ENCODE results near the gene NISCH. TPM values are rescaled to one million over a fixed set of nuclear protein-coding genes. Genes with fewer than 3 reads are reported as not detected.
"Not testable (repeated sequence)": the region's sequence is repeated elsewhere in the genome, so short reads cannot be mapped to it uniquely, and the experiment has no call there.

The NISCH gene
- total RNA-seq, 1 experiment from 2014 or later = 62.2 TPM

DNA sequence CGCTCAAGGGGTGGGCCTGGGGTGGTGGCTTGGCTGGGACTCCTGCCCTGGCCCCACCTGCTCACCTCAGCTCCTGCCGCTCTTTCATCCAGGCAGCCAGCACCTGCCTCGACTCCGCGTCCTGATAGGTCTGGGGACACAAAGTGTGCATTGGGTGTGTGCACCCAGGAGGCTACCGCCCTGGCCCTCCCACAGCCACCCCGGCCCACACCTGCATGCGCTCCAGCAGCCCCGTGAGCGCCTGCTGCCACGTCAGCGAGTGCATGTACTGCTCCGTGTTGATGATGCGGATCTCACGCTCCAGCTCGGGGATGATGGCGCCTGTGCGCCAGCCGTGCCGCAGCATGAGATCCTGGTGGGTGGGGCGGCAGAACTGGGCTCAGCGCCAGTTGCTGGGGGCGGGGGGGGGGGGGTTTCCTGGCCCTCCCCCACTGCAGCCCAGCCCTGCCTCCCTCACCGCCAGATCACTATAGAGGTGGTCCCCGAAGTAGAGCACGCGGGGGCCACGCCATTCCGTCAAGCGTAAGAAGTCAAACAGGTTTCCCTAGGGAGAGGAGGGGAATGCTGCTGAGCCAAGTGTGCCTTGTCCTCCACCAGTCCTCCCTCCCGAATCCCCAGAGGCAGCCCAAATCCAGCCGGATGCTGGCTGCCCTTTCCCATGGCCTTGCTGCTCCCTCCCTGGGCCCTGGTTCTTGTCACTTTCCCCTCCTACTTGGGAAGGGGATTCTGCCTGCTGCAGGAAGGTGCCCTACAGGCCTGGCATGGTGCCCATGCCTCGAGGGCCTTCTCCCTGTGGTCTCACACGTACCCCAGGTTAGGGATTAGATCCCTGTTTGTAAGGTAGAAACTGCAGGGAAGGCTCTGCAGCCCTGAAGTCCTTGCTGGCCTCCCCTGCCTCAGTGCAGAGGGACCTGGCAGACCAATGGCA is 69.6 kb downstream of the NISCH start:
- TF ChIP-seq, protein P1, sequence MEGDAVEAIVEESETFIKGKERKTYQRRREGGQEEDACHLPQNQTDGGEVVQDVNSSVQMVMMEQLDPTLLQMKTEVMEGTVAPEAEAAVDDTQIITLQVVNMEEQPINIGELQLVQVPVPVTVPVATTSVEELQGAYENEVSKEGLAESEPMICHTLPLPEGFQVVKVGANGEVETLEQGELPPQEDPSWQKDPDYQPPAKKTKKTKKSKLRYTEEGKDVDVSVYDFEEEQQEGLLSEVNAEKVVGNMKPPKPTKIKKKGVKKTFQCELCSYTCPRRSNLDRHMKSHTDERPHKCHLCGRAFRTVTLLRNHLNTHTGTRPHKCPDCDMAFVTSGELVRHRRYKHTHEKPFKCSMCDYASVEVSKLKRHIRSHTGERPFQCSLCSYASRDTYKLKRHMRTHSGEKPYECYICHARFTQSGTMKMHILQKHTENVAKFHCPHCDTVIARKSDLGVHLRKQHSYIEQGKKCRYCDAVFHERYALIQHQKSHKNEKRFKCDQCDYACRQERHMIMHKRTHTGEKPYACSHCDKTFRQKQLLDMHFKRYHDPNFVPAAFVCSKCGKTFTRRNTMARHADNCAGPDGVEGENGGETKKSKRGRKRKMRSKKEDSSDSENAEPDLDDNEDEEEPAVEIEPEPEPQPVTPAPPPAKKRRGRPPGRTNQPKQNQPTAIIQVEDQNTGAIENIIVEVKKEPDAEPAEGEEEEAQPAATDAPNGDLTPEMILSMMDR (IDR thresholded peaks at IDR 0.05; ENCODE audit: insufficient read depth in 1 of 2, low read depth in 1 of 2, low read length in 1 of 2, severe bottlenecking in 1 of 2, unreplicated experiment in 1 of 2) = no peak
- BruUV-seq (replicated peaks) = TSS peak; percentile 41

DNA sequence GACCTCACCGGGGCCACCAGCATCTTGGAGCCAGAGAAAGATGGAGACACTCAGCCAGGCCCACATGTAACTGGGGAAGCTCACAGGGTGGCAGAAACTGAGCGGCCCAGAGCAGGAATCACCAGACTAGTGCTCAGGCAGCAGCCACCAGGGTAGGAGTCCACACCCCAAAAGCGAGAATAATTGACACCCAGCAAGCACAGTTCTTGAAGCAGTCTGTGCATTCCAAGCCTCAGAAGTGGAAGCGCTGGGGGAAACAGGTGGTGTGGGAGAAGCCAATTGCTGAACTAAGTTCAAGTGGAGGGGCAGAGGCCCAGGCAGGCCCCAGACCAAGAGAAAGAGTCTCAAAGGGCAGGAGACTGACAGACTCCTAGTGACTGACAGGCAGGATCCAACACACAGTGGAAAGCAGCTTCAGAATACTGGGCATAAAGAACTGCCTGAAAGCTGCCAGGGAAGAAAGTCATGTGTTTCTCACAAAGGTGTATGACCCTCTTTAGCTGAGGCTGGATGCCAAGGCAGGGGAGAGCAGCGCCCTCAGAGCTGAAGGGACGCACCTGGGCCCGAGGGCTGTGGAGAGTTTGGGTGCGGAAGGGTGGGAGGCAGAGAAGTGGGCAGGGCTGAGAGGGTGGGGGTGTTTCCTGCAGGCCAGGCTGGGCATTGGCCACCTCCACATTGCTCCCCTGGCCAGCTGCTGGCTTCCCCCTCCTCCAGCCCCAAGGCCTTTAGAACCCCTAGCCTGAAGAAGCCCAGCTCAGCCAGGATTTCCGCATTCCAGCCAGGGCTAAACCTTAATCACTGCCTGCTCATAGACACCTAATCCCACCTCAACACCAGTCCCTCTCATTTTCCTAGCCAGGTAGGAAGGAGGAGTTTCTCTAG is 70.5 kb downstream of the NISCH start:
- peaks cover 5% of the 10 kb centered on the region for H3K36me3 ChIP-seq (ENCODE audit: control insufficient read depth, insufficient read depth, low read length)
- intact Hi-C loops (cut with micrococcal nuclease; ENCODE audit: unreplicated experiment) = no loop called here
- DNase-seq = no peak

More for the DNA sequence above, 69.6 kb downstream of the NISCH start:
- Histone ChIP-seq H3K36me3 (ENCODE audit: control insufficient read depth, insufficient read depth, low read length) (peaks cover 5% of the 10 kb centered on the region), H3K27me3 (replicated peaks; ENCODE audit: control insufficient read depth, insufficient read depth, low read length) (no peaks in the 10 kb centered on the region), H3K4me3 (ENCODE audit: low read depth, low read length) (no peak overlapping the region), H3K9me3 (no peaks in the 10 kb centered on the region), H3K4me1 (peaks cover 5% of the 10 kb centered on the region; the same call in 1 of the 2 replicates)
- Mint-ChIP-seq H3K36me3 (ENCODE audit: insufficient read depth, unreplicated experiment) (peaks cover 49% of the 10 kb centered on the region), H3K4me3 (ENCODE audit: unreplicated experiment) (no peak overlapping the region), H3K27me3 (ENCODE audit: insufficient read depth, unreplicated experiment) (no peaks in the 10 kb centered on the region), H3K27ac (ENCODE audit: unreplicated experiment) (no peak overlapping the region), H3K4me1 (ENCODE audit: low read depth, unreplicated experiment) (no peaks in the 10 kb centered on the region), H3K9me3 (ENCODE audit: unreplicated experiment) (no peaks in the 10 kb centered on the region)
- intact Hi-C loops (cut with micrococcal nuclease; ENCODE audit: unreplicated experiment) = no loop called here
- POLR2A ChIA-PET = no interaction called here
- CTCF ChIA-PET = no interaction called here
- no peak for DNase-seq

DNA sequence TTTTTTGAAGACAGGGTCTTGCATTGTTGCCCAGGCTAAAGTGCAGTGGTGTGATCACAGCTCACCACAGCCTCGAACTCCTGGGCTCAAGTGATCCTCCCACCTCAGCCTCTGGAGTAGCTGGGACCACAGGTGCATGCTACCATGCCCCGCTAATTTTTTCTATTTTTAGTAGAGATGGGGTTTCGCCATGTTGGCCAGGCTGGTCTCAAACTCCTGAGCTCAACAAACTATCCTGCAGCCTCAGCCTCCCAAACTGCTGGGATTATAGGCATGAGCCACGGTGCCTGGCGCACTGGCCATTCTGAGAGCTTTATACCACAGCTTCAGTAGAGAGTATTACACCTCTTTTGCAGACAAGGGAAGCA is 71.3 kb downstream of the NISCH start:
- peaks cover 51% of the 10 kb centered on the region for H3K36me3 Mint-ChIP-seq (ENCODE audit: insufficient read depth, unreplicated experiment)
- H3K4me1 Mint-ChIP-seq (ENCODE audit: low read depth, unreplicated experiment); H3K27me3 ChIP-seq (replicated peaks; ENCODE audit: control insufficient read depth, insufficient read depth, low read length); H3K4me1 ChIP-seq; H3K4me3 Mint-ChIP-seq (ENCODE audit: unreplicated experiment); CTCF ChIA-PET; H3K36me3 ChIP-seq (ENCODE audit: control insufficient read depth, insufficient read depth, low read length); H3K27ac Mint-ChIP-seq (ENCODE audit: unreplicated experiment); H3K27me3 Mint-ChIP-seq (ENCODE audit: insufficient read depth, unreplicated experiment); DNase-seq; H3K9me3 ChIP-seq; H3K9me3 Mint-ChIP-seq (ENCODE audit: unreplicated experiment); intact Hi-C loops (cut with micrococcal nuclease; ENCODE audit: unreplicated experiment); BruUV-seq (replicated peaks); H3K4me3 ChIP-seq (ENCODE audit: low read depth, low read length): not testable (repeated sequence)
- POLR2A ChIA-PET = interaction anchor here (1.5 kb wide), 1 partner anchor 9 kb away, joined by 4 read pairs; the partner anchor contains the start of gene UQCC5

More for the DNA sequence above, 70.5 kb downstream of the NISCH start:
- H3K4me1 ChIP-seq = peaks cover 5% of the 10 kb centered on the region; the same call in 1 of the 2 replicates
- H3K9me3 Mint-ChIP-seq (ENCODE audit: unreplicated experiment) = no peaks in the 10 kb centered on the region
- TF ChIP-seq, protein P1 (IDR thresholded peaks at IDR 0.05; ENCODE audit: insufficient read depth in 1 of 2, low read depth in 1 of 2, low read length in 1 of 2, severe bottlenecking in 1 of 2, unreplicated experiment in 1 of 2) = no peak
- CTCF ChIA-PET = no interaction called here
- H3K9me3 ChIP-seq = no peaks in the 10 kb centered on the region
- POLR2A ChIA-PET = no interaction called here
- no peak overlapping the region for H3K4me3 ChIP-seq (ENCODE audit: low read depth, low read length)
- no peaks in the 10 kb centered on the region for H3K27me3 ChIP-seq (replicated peaks; ENCODE audit: control insufficient read depth, insufficient read depth, low read length)
- H3K36me3 Mint-ChIP-seq (ENCODE audit: insufficient read depth, unreplicated experiment) = peaks cover 51% of the 10 kb centered on the region
- H3K27ac Mint-ChIP-seq (ENCODE audit: unreplicated experiment) = no peak overlapping the region
- no peaks in the 10 kb centered on the region for H3K27me3 Mint-ChIP-seq (ENCODE audit: insufficient read depth, unreplicated experiment)
- no TSS peak for BruUV-seq (replicated peaks)
- no peaks in the 10 kb centered on the region for H3K4me1 Mint-ChIP-seq (ENCODE audit: low read depth, unreplicated experiment)
- H3K4me3 Mint-ChIP-seq (ENCODE audit: unreplicated experiment) = no peak overlapping the region
